ENCODE results near the gene ARHGAP35. TPM values are rescaled to one million over a fixed set of nuclear protein-coding genes. Genes with fewer than 3 reads are reported as not detected.
"Not testable (repeated sequence)": the region's sequence is repeated elsewhere in the genome, so short reads cannot be mapped to it uniquely, and the experiment has no call there.

Gene ARHGAP35
- total RNA-seq, 2 donors from 2014 or later: 20.7 to 24.3 TPM

DNA sequence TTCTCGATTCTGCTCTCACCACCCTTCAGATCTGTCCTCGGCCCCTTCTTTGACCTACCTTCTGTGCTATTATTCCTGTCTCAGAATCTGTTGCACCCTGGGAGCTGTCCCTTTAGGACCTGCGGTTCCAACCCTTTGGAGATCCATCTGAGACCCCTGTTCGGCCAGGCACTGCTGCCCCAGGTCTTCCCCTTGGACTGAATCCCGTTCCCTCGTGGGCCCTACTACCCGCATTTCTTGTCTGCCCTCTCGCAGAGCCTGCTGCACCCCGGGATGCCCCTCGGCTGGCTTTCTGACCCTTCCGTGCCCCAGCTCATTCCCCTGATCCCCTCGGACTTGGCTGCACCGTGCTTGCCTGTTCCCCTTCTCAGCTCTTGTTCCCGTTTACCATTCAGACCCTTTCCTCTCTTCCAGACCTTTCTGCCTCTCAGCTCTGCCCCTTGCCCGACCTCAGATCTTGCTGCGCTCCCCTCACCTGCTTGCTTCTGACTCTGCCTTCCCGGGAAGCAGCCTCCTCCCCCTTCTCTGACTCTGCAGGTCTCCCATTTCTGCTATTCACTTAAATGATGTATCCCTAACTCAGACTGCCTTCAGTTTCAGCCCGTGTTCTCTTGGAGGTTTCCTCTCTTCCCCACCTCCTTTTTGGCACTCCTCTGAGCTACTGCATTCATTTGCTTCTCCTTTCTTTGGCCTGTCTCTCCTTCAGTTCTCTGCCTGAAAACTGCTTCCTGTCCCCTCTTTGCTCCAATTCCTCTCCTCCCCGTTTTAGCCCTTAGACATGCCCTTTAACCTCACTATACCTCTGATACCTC lies 1.1 kb downstream of the ARHGAP35 start:
- Mint-ChIP-seq H3K9me3 (peaks cover 4 to 5% of the 10 kb centered on the region in 2 donors), H3K36me3 (peaks cover 6 to 7% of the 10 kb centered on the region in 2 donors), H3K27ac (no peak overlapping the region)
- DNase-seq (ENCODE audit: low spot score in 2 of 2) (no peak), ATAC-seq (no peak)

DNA sequence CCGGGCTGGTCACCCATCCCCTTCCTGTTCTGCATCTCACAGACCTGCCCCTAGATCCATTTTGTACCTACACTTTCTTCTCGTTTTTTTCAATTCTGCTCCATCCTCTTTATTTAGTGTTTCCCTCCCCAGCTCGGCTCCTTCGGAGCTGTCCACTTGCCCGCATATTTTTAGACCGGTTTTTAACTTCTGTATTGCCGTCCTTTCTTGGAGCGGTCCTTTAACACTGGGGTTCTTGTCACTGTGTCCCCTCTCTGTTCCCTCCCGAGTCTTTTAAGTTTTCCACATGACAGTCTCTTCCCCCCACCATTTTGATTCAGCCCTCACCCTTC lies 1.7 kb downstream of the ARHGAP35 start:
- H3K36me3 Mint-ChIP-seq: peaks cover 6 to 7% of the 10 kb centered on the region in 2 donors
- no peak overlapping the region for H3K27ac Mint-ChIP-seq
- no peak for DNase-seq (ENCODE audit: low spot score in 2 of 2)
- ATAC-seq: no peak
- peaks cover 4 to 5% of the 10 kb centered on the region in 2 donors for H3K9me3 Mint-ChIP-seq

DNA sequence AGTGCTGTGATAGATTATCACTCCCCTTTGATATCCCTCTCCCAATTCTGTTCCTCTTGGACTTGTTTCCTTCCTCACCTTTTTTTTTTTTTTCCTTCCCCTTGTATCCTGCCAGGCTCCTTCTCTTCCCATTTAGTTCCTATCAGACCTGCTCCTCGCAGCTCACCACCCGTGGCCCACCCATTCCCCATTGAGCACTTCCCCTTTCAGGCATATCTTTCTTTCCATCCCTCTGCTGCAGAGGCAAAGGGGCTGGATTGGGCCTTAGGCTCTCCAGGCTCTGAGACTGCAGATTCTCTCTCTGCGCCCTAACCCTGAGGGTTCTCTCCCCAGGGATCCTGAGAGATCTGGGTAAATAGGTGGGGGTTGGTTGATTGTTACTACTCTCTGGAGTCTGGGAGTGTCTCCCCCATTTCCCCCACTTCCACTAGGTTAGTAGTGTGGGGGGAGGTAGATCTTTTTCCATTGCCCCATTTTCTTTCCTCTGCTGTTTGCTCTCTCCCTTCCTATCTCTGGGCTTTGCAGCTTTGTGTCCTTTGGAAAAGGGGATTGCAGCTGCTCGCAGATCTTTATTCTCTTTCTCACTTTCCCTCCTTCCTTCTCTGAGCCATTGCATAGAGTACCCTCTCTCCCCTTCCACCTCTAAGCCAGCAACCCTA lies 2.3 kb downstream of the ARHGAP35 start:
- DNase-seq (ENCODE audit: low spot score in 2 of 2) (peak in 1 of 2 donors; percentile 51), ATAC-seq (no peak)
- H3K9me3 Mint-ChIP-seq: peaks cover 4 to 5% of the 10 kb centered on the region in 2 donors
- no peak overlapping the region for H3K27ac Mint-ChIP-seq
- H3K36me3 Mint-ChIP-seq: peaks cover 6 to 7% of the 10 kb centered on the region in 2 donors

DNA sequence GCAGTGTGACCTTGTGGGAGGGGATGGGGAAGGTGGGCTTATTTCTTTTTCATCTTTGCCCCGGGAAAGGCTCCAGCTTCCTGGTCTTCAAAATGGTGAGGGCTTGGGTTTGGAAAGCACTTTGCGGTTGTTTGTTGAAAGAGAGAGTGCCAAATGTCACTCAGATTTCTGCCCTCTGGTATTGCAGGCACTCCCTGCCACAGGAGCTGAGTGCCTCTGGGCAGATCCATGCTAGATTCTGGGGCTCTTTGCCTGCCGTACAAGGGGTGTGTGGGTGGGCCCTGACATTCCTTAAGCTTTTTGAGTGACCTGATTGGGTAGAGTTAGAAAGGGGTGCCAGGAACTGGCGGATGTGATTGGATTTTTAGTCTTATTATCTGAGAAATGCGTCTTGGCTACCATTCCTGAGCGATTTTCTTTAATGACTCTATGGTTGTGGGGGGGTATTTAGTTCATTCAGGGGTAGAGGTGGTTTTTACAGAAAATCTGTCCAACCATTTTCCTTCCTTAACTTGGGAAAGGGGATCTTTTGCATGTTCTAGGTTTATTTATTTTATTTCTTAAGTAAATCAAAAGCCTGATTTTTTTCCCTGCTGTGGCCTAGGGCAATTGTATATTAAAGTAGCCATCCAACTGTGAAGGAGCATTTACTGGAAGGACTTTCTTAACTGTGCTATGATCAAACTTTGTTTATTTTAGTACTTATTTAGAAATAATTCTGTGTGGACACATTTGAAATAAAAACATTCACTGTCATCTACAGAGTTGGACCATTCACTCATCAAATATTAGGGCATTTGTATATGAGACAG lies 3.2 kb downstream of the ARHGAP35 start:
- no peak for ATAC-seq
- H3K27ac Mint-ChIP-seq: no peak overlapping the region
- no peak for DNase-seq (ENCODE audit: low spot score in 2 of 2)
- peaks cover 4 to 5% of the 10 kb centered on the region in 2 donors for H3K9me3 Mint-ChIP-seq
- peaks cover 6 to 7% of the 10 kb centered on the region in 2 donors for H3K36me3 Mint-ChIP-seq

DNA sequence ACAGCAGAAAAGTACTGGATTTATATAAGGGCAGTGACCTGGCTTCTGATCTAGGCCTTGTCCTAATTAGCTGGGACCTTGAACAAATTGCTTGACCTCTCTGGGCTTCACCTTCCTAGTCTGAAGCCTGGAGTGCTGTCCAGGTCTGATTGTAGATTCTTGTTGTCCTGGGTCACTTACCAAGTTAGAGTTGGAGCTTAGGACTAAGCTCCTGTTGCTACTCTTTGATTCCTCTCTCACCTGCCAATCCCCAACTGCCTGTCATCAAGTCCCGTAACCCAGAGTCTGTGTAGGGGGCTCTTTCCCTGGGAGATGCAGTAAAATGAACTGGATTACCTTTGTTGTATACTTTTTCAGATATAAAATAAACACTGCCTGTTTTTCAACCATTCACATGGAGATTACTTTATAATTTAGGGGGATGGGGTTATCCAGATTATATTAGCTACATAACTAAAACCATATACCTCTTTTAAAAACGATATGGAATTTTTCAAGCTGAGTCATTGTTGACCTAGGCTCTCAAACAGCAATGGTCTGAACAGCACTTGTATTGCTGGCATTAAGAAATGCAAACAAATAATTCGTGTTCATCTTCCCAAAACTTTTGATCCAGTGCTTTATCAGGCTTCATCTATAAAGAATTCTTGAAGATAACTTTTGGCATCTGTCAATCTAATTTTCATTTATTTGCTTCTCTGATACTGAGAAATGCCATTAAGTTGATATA lies 5.8 kb downstream of the ARHGAP35 start:
- Mint-ChIP-seq H3K36me3 (no peaks in the 10 kb centered on the region), H3K27ac (no peak overlapping the region), H3K9me3 (no peaks in the 10 kb centered on the region)
- no peak for DNase-seq (ENCODE audit: low spot score in 2 of 2)
- no peak for ATAC-seq

DNA sequence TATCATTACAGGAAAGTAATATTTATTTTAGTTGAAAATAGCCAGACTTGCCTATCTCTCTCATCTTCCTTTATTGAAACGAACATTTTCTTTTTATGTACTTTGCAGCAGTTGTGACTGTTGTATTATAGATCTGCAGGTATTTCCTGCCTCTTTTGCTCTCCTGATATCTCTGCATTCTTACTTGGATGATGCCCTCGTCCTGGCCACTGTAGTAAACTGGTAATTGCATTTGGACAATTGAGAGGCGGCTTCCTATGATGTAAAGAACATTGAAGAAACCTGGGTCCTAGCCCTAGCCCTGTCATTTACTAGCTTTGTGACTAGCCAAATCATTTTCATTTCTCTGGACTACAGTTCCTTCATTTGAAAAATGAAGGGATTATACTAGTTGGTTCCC lies 6.4 kb downstream of the ARHGAP35 start:
- no peak for DNase-seq (ENCODE audit: low spot score in 2 of 2)
- H3K9me3 Mint-ChIP-seq: no peaks in the 10 kb centered on the region
- no peak for ATAC-seq
- H3K27ac Mint-ChIP-seq: no peak overlapping the region
- H3K36me3 Mint-ChIP-seq: no peaks in the 10 kb centered on the region

DNA sequence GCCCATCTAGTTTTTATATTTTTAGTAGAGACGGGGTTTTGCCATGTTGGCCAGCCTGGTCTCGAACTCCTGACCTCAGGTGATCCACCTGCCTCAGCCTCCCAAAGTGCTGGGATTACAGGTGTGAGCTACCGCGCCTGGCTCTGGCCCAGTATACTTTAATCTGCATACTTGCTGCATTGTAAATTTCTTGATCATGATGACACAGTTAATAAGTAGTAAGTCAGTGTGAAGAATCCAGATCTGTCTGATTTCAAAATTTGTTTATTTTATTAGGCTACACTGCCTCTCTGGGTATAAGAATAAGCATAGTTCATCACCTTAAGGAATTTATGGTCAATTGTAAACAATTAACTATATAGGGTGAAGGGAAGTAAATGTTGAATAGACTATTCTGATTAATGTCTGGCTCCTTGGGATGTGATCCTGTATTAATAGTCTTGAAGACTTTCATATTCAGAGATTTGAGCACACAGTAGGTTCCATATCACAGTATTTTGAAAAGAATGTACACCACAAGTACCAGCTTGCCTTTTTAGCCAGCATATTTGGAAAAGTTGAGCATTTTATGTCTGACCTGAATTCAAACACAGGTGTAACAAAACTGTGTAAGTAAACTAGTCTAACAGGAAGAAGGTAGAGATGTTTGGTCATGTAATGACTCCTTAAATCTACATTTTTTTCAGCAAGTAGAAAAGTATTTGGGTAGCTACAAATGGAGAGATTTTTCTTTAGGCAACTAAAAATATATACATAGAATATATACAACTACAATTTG lies 7.4 kb downstream of the ARHGAP35 start:
- no peak for DNase-seq (ENCODE audit: low spot score in 2 of 2)
- Mint-ChIP-seq H3K9me3 (no peaks in the 10 kb centered on the region), H3K27ac (no peak overlapping the region), H3K36me3 (no peaks in the 10 kb centered on the region)
- ATAC-seq: no peak

DNA sequence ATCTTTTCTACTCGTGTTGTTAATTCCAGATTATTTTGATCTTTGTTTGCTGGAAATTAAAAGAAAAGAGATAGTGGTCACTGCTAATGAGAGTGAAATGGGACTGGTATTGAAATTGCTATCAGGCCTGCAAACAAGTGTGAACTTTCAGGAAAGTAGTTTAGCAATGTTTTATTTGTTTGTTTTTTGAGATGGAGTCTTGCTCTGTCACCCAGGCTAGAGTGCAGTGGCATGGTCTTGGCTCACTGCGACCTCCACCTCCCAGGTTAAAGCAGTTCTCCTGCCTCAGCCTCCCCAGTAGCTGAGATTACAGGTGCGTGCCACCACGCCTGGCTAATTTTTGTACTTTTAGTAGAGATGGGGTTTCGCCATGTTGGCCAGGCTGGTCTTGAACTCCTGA lies 10.4 kb downstream of the ARHGAP35 start:
- not testable (repeated sequence) for DNase-seq (ENCODE audit: low spot score in 2 of 2); ATAC-seq; H3K9me3 Mint-ChIP-seq; H3K36me3 Mint-ChIP-seq; H3K27ac Mint-ChIP-seq

DNA sequence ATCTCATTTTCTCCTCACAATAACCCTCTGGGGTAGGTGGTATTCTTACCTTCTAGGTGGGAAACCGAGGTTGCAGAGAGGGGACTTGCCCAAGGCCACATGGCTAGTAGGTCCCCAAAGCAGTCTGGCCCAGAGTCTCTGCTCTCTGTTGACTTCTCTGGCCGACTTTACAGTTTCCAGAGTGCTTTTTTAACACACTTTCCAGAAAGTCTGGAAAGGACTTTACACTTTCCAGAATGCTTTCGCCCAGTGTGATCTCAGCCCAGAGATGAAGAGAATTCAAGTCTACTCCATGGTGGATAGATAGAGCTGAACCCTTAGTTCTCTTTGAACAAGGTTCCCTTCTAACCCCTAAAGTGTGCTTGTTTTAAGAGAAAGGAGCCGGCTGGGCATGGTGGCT lies 12.2 kb downstream of the ARHGAP35 start:
- DNase-seq (ENCODE audit: low spot score in 2 of 2) (no peak), ATAC-seq (no peak)
- H3K36me3 Mint-ChIP-seq: no peaks in the 10 kb centered on the region
- H3K27ac Mint-ChIP-seq: no peak overlapping the region
- H3K9me3 Mint-ChIP-seq: no peaks in the 10 kb centered on the region

DNA sequence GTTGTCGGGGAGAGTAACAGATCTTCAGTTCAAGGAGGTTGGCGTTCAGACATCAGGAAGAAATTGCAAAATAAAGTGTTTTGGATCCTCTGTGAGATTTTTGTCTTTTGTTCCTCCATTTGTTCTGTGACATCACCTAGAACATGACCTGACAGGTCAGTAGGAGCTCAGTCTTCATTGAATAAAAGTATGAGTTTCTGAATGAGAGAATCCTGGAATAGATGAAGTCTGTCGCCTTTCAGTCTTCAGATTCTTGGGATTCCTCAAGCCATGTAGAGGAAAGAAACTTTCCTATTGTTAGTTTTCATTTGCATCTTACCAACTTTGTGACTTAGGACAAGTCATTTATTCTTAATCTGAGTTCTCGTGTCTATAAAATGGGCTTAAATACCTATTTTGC lies 14.4 kb downstream of the ARHGAP35 start:
- ATAC-seq (no peak), DNase-seq (ENCODE audit: low spot score in 2 of 2) (no peak)
- Mint-ChIP-seq H3K9me3 (no peaks in the 10 kb centered on the region), H3K27ac (no peak overlapping the region), H3K36me3 (no peaks in the 10 kb centered on the region)

DNA sequence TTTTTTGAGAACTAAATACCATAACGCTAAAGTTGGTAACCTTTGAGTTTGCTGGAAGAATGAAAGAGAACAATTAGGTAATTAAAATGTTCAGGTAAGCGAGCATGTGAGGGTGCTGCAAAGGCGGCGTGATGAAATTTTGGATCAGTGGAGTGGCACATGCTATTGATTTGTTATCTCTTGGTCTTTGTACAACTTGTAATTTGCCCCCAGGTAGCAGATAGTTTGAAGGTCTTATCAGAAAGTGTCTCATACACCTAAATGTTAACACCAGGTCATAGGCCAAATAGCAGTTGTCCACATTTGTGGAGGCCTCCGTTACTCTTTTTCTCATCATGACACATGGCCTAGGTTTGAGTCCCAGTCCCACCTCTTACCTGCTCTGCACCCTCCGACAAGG lies 14.9 kb downstream of the ARHGAP35 start:
- ATAC-seq (no peak), DNase-seq (ENCODE audit: low spot score in 2 of 2) (no peak)
- H3K36me3 Mint-ChIP-seq: no peaks in the 10 kb centered on the region
- no peaks in the 10 kb centered on the region for H3K9me3 Mint-ChIP-seq
- H3K27ac Mint-ChIP-seq: no peak overlapping the region

DNA sequence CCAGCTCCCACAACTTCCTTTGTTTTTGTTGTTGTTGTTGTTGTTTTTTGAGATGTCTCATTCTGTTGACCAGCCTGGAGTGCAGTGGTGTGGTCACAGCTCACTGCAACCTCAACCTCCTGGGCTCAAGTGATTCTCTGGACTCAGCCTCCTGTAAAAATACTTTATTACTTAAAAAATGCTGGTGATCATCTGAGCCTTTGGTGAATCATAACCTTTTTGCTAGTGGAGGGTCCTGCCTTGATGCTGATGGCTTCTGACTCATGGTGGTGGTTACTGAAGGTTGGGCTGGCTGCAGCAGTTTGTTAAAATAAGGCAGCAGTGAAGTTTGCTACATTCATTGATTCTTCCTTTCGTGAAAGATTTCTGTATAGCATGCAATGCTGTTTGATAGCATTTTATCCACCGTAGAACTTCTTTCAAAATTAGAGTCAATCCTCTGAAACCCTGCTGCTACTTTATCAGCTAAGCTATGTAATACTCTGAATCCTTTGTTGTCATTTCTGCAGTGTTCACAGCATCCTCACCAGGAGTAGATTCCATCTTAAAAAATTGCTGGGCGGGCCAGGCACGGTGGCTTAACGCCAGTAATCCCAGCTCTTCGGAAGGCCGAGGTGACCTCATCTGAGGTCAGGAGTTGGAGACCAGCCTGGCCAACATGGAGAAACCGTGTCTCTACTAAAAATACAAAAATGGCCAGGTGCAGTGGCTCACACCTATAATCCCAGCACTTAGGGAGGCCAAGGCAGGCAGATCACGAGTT lies 18.0 kb downstream of the ARHGAP35 start:
- ATAC-seq: peak; percentile 66 to 67
- Mint-ChIP-seq H3K36me3 (no peaks in the 10 kb centered on the region), H3K27ac (no peak overlapping the region), H3K9me3 (no peaks in the 10 kb centered on the region)
- DNase-seq (ENCODE audit: low spot score in 2 of 2): no peak

DNA sequence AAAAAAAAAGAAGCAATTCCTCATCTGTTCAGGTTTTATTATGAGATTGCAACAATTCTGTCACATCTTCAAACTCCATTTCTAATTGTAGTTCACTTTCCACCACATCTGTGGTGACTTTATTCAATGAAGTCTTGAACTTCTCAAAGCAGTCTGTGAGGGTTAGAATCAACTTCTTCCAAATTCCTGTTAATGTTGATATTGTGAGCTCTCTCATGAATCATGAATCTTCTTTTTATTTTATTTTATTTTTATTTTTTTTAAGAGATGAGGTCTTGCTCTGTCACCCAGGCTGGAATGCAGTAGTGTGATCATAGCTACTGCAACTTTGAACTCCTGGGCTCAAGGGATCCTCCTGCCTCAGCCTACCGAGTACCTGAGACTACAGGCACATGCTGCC lies 19.6 kb downstream of the ARHGAP35 start:
- no peak overlapping the region for H3K27ac Mint-ChIP-seq
- DNase-seq (ENCODE audit: low spot score in 2 of 2) (no peak), ATAC-seq (no peak)
- H3K9me3 Mint-ChIP-seq: no peaks in the 10 kb centered on the region
- no peaks in the 10 kb centered on the region for H3K36me3 Mint-ChIP-seq

DNA sequence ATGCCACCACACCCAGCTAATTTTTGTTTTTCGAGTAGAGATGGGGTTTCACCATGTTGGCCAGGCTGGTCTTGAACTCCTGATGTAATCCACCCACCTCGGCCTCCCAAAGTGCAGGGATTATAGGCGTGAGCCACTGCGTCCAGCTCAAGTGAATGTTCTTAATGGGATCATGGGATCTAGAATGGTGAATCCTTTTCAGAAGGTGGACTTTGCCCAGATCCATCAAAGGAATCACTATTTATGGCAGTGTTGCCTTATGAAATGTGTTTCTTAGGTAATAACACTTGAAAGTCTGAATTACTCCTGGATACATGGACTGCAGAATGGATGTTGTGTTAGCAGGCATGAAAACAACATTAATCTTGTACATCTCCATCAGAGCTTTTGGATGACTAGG lies 20.3 kb downstream of the ARHGAP35 start:
- DNase-seq (ENCODE audit: low spot score in 2 of 2) (no peak), ATAC-seq (no peak)
- H3K9me3 Mint-ChIP-seq: no peaks in the 10 kb centered on the region
- no peaks in the 10 kb centered on the region for H3K36me3 Mint-ChIP-seq
- H3K27ac Mint-ChIP-seq: no peak overlapping the region

DNA sequence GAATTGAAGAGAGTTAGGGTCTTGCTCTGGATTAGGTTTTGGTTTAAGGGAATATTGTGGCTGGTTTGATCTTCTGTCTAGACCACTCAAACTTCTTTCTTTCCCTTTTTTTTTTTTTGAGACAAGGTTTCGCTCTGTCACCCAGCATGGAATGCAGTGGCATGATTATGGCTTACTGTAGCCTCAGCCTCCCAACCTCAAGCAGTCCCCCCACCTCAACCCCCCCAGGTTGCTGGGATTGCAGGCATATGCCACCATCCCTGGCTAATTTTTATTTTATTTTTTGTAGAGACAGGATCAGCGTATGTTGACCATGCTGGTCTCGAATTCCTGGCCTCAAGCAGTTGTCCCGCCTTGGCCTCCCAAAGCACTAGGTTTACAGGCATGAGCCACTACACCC lies 21.2 kb downstream of the ARHGAP35 start:
- no peaks in the 10 kb centered on the region for H3K9me3 Mint-ChIP-seq
- no peak for DNase-seq (ENCODE audit: low spot score in 2 of 2)
- no peaks in the 10 kb centered on the region for H3K36me3 Mint-ChIP-seq
- ATAC-seq: no peak
- H3K27ac Mint-ChIP-seq: no peak overlapping the region
